Ascending aorta (tissue), 2 donors: ENCODE data around the gene SV2B. TPM values are rescaled to one million over a fixed set of nuclear protein-coding genes. Genes with fewer than 3 reads are reported as not detected.

Experiments
- DNase-seq, 2 donors: peaks; one replicate each; pipeline ENCODE4 v3.0.0-alpha.2; 2019; ENCODE audit warnings: low spot score in 2 of 2
- H3K27ac ChIP-seq, 2 donors: fragments of 200-600 bp; sonication (generic); one replicate each; pipeline ENCODE4 v1.5.1; 2016 to 2017; ENCODE audit warnings: mild to moderate bottlenecking in 1 of 2
- H3K27me3 ChIP-seq: fragments of 200-600 bp; sonication (generic); one replicate; pipeline ENCODE4 v1.5.1; 2017
- H3K36me3 ChIP-seq, 2 donors: fragments of 200-600 bp; sonication (generic); one replicate each; pipeline ENCODE4 v1.5.1; 2016
- H3K4me1 ChIP-seq, 2 donors: fragments of 200-600 bp; sonication (generic); one replicate each; pipeline ENCODE4 v1.5.1; 2016 to 2017; ENCODE audit warnings: mild to moderate bottlenecking in 1 of 2
- H3K4me3 ChIP-seq, 2 donors: fragments of 200-600 bp; sonication (generic); one replicate each; pipeline ENCODE4 v1.5.1; 2016 to 2017; ENCODE audit warnings: mild to moderate bottlenecking in 1 of 2
- H3K9me3 ChIP-seq, 2 donors: fragments of 200-600 bp; sonication (generic); one replicate each; pipeline ENCODE4 v1.5.1; 2016
- CTCF ChIP-seq, 3 experiments: fragments of 200-600 bp in 2 of 3; fragments of 450-650 bp in 1 of 3; sonication (generic) in 2 of 3; IDR thresholded peaks; one replicate each; pipeline ENCODE4 v1.5.1; 2016 to 2019; ENCODE audit warnings: antibody characterized with exemption in 3 of 3, mild to moderate bottlenecking in 1 of 3, moderate library complexity in 1 of 3
- intact Hi-C: fragments of 100-400 bp; cut with DNase I; formaldehyde crosslinking; loops from one replicate; pipeline ENCODE4 v1.15.1; 2023
- total RNA-seq: library from RNA; depleted of rRNA; stranded (reverse); fragments of >200 nt; gene quantifications from one replicate; pipeline ENCODE4 v1.1.0, GENCODE V29; 2016

SV2B gene
- total RNA-seq, 1 donor from 2014 or later: 0.11 TPM

- Histone ChIP-seq H3K4me1 (no peaks in the 10 kb centered on the region), H3K36me3 (no peaks in the 10 kb centered on the region), H3K4me3 (no peak overlapping the region), H3K9me3 (no peaks in the 10 kb centered on the region), H3K27ac (no peak overlapping the region), H3K27me3 (no peaks in the 10 kb centered on the region)
- no peak for TF ChIP-seq CTCF (IDR thresholded peaks at IDR 0.05)
- intact Hi-C loops: no loop called here
- DNase-seq: no peak
Measured at GRCh38 chr15:91196768-91197167, 96.7 kb downstream of the SV2B start.

GRCh38 chr15:91199511-91199910, 99.5 kb downstream of the SV2B start:
- no peak for DNase-seq
- H3K4me1 ChIP-seq: no peaks in the 10 kb centered on the region
- H3K27me3 ChIP-seq: no peaks in the 10 kb centered on the region
- no peak for TF ChIP-seq CTCF (IDR thresholded peaks at IDR 0.05)
- H3K36me3 ChIP-seq: no peaks in the 10 kb centered on the region
- intact Hi-C loops: no loop called here
- H3K4me3 ChIP-seq: no peak overlapping the region
- H3K9me3 ChIP-seq: no peaks in the 10 kb centered on the region
- H3K27ac ChIP-seq: no peak overlapping the region

- Histone ChIP-seq H3K9me3 (no peaks in the 10 kb centered on the region), H3K4me3 (no peak overlapping the region), H3K27ac (no peak overlapping the region), H3K36me3 (no peaks in the 10 kb centered on the region), H3K4me1 (no peaks in the 10 kb centered on the region), H3K27me3 (no peaks in the 10 kb centered on the region)
- no peak for TF ChIP-seq CTCF (IDR thresholded peaks at IDR 0.05)
- intact Hi-C loops: no loop called here
- DNase-seq: no peak
Measured at GRCh38 chr15:91200101-91200754, 100.2 kb downstream of the SV2B start.

GRCh38 chr15:91202510-91203102, 102.5 kb downstream of the SV2B start:
- Histone ChIP-seq H3K9me3 (no peaks in the 10 kb centered on the region), H3K4me3 (no peak overlapping the region), H3K27me3 (no peaks in the 10 kb centered on the region), H3K4me1 (no peaks in the 10 kb centered on the region), H3K27ac (no peak overlapping the region), H3K36me3 (no peaks in the 10 kb centered on the region)
- intact Hi-C loops: no loop called here
- no peak for TF ChIP-seq CTCF (IDR thresholded peaks at IDR 0.05)
- no peak for DNase-seq

- H3K4me1 ChIP-seq: no peaks in the 10 kb centered on the region
- TF ChIP-seq CTCF (IDR thresholded peaks at IDR 0.05): no peak
- intact Hi-C loops: no loop called here
- H3K9me3 ChIP-seq: no peaks in the 10 kb centered on the region
- H3K27ac ChIP-seq: no peak overlapping the region
- H3K36me3 ChIP-seq: no peaks in the 10 kb centered on the region
- no peak overlapping the region for H3K4me3 ChIP-seq
- no peak for DNase-seq
- H3K27me3 ChIP-seq: no peaks in the 10 kb centered on the region
Measured at GRCh38 chr15:91203619-91204203, 103.7 kb downstream of the SV2B start.
